ENCODE measurements around the gene MAP3K14.

- no peak for TF ChIP-seq POLR2A (IDR thresholded peaks at IDR 0.05)
- TF ChIP-seq CTCF (IDR thresholded peaks at IDR 0.05): no peak
These were observed 61.5 kb downstream of the MAP3K14 start for GRCh38 chr17:45255358-45255757.
